Left lung (tissue), 10 donors: Measurements from ENCODE around the gene COQ9. TPM values are rescaled to one million over a fixed set of nuclear protein-coding genes. Genes with fewer than 3 reads are reported as not detected.
"Not testable (repeated sequence)": the region's sequence is repeated elsewhere in the genome, so short reads cannot be mapped to it uniquely, and the experiment has no call there.

Experiments
- ATAC-seq: fragments of 200-7000 bp; cut with Tn5 transposase; one replicate; pipeline ENCODE4 v1.9.1; 2020; ENCODE audit warnings: moderate library complexity
- DNase-seq, 4 donors: peaks; one replicate each; pipeline ENCODE4 v3.0.0-alpha.2; 2013 to 2020
- H3K27ac ChIP-seq, 2 donors: fragments of 200-600 bp; sonication (generic) in 1 of 2; one replicate each; pipeline versions ENCODE4 v1.5.0 to v1.8.0; 2020 to 2021
- H3K27me3 ChIP-seq, 2 donors: fragments of 200-600 bp; sonication (generic) in 1 of 2; one replicate each; pipeline versions ENCODE4 v1.5.0 to v1.8.0; 2020 to 2021
- H3K36me3 ChIP-seq, 2 donors: fragments of 200-600 bp; sonication (generic) in 1 of 2; one replicate each; pipeline versions ENCODE4 v1.5.0 to v1.8.0; 2020 to 2021
- H3K4me1 ChIP-seq, 2 donors: fragments of 200-600 bp; one replicate each; pipeline ENCODE4 v1.8.0; 2021
- H3K4me3 ChIP-seq, 2 donors: fragments of 200-600 bp; sonication (generic) in 1 of 2; one replicate each; pipeline versions ENCODE4 v1.5.0 to v1.8.0; 2020 to 2021; ENCODE audit warnings: mild to moderate bottlenecking in 1 of 2
- H3K9me3 ChIP-seq, 2 donors: fragments of 200-600 bp; sonication (generic) in 1 of 2; one replicate each; pipeline versions ENCODE4 v1.5.0 to v1.8.0; 2020 to 2021
- CTCF ChIP-seq, 2 donors: fragments of 200-600 bp; sonication (generic) in 1 of 2; IDR thresholded peaks; one replicate each; pipeline versions ENCODE4 v1.5.0 to v1.8.0; 2021; ENCODE audit warnings: antibody characterized with exemption in 2 of 2
- intact Hi-C, 2 donors: fragments of 100-400 bp; cut with DNase I; formaldehyde crosslinking; loops; one replicate each; pipeline versions ENCODE4 v1.11.2 to v1.14.2; 2022
- polyA plus RNA-seq, 6 donors: library from polyadenylated mRNA; unstranded; fragments of 120-200 nt; gene quantifications; one replicate each; pipeline ENCODE4 v1.2.1, GENCODE V29; 2013; ENCODE audit not compliant: insufficient read length in 6 of 6
- total RNA-seq, 2 donors: library from RNA; stranded (reverse); fragmentation: NEBNext Ultra II Directional; extraction: Animal tissue kit (Norgen Biotek cat#: 25700); gene quantifications; one replicate each; pipeline ENCODE4 v1.2.1, GENCODE V29; 2021
- donor health status: DM: no; HTN: yes; CAD: no.
- donor health status: DM: no; HTN: no; CAD: no.

COQ9 gene
- total and polyA plus RNA-seq, 8 donors, result 47.3 to 67.8 (median 60.7) TPM

DNA sequence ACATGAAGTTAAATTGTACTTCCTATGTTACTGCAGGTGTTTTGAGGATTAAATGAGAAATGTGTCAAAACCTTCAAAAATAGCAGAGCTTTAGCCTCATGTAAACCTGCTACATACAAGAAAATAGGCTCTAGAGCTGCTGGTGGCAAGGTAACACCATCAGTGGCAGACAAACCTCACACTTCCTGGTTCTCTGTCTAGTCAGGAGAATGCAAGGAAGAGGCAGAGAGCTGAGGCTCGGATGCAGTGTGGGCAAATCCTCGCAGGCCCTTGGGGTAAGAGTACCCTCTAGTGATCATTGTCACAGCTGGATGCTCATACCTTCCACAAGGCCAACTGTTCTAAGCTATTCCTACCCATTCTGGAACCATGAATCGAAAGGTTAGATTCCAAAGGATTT is 14.3 kb upstream of the COQ9 start:
- Histone ChIP-seq H3K27ac (no peak overlapping the region), H3K36me3 (peaks cover 6 to 98% of the 10 kb centered on the region in 2 donors), H3K4me1 (no peaks in the 10 kb centered on the region), H3K27me3 (no peaks in the 10 kb centered on the region), H3K9me3 (no peaks in the 10 kb centered on the region), H3K4me3 (no peak overlapping the region)
- ATAC-seq (no peak), DNase-seq (no peak)
- TF ChIP-seq CTCF (IDR thresholded peaks at IDR 0.05), result no peak
- intact Hi-C loops, result no loop called here

- peaks cover 6 to 97% of the 10 kb centered on the region in 2 donors for H3K36me3 ChIP-seq
Observed at GRCh38 chr16:57434003-57434402, 13.3 kb upstream of the COQ9 start.

GRCh38 chr16:57435838-57436237 is 11.4 kb upstream of the COQ9 start:
- Histone ChIP-seq H3K4me3 (no peak overlapping the region), H3K27ac (no peak overlapping the region), H3K27me3 (no peaks in the 10 kb centered on the region), H3K36me3 (peaks cover 0 to 97% of the 10 kb centered on the region in 2 donors), H3K4me1 (no peaks in the 10 kb centered on the region), H3K9me3 (peaks cover 0 to 16% of the 10 kb centered on the region in 2 donors)
- intact Hi-C loops, result no loop called here
- no peak for ATAC-seq
- DNase-seq, result no peak
- TF ChIP-seq CTCF (IDR thresholded peaks at IDR 0.05), result no peak

More at GRCh38 chr16:57434003-57434402, 13.3 kb upstream of the COQ9 start:
- Histone ChIP-seq H3K27me3 (no peaks in the 10 kb centered on the region), H3K9me3 (no peaks in the 10 kb centered on the region), H3K4me1 (no peaks in the 10 kb centered on the region), H3K27ac (no peak overlapping the region), H3K4me3 (no peak overlapping the region)
- TF ChIP-seq CTCF (IDR thresholded peaks at IDR 0.05), result no peak
- ATAC-seq (no peak), DNase-seq (no peak)
- intact Hi-C loops, result no loop called here

GRCh38 chr16:57439947-57440346 is 7.3 kb upstream of the COQ9 start:
- H3K27ac ChIP-seq, DNase-seq, H3K4me3 ChIP-seq, H3K4me1 ChIP-seq, H3K27me3 ChIP-seq, intact Hi-C loops, ATAC-seq: not testable (repeated sequence)
- Histone ChIP-seq H3K9me3 (peaks cover 0 to 20% of the 10 kb centered on the region in 2 donors), H3K36me3 (peaks cover 0 to 65% of the 10 kb centered on the region in 2 donors)

DNA sequence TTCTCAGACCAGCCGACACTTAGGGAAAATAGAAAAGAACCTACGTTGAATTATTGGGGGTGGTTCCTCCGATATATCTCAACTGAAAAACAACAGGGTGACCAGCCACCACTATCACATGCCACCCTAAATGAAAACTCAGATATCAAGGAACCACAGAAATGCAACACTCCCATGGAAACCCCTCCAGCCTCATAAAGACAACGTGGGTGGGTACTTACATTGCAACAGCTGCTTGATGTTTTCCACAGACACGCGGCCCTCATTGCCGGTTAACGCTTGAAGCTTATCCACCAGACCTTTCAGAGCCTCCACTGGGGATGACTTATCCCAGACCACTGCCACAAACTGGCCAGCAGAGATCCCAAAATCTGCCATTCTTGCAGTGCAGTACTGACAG is 6.7 kb upstream of the COQ9 start:
- H3K27me3 ChIP-seq, ATAC-seq, H3K4me1 ChIP-seq, DNase-seq, H3K4me3 ChIP-seq, intact Hi-C loops, H3K27ac ChIP-seq: not testable (repeated sequence)
- Histone ChIP-seq H3K36me3 (peaks cover 0 to 59% of the 10 kb centered on the region in 2 donors), H3K9me3 (peaks cover 0 to 20% of the 10 kb centered on the region in 2 donors)

DNA sequence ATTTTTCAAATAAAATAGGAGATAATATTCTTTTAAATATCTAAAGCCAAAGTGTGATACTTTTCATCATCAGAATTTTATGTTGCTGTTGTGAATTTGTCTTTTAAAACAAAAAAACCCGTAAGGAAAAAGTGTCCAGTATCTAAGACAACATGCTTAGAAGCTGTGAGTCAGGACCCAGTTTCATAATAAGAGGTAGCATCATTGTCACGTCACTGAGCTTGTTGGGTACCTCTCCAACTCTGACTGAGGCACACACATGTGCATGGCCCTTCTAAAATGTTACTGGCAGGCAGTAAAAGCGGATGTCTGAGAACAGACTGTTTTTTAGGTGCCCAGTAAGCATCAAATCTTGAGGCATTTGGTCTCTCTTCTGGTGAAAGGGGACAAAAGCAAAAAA is 2.6 kb upstream of the COQ9 start:
- peaks cover 0 to 15% of the 10 kb centered on the region in 2 donors for H3K9me3 ChIP-seq
- no peaks in the 10 kb centered on the region for H3K27me3 ChIP-seq
- intact Hi-C loops, result no loop called here
- peaks cover 17 to 21% of the 10 kb centered on the region in 2 donors for H3K4me1 ChIP-seq
- no peak overlapping the region for H3K27ac ChIP-seq
- ATAC-seq (no peak), DNase-seq (no peak)
- no peak for TF ChIP-seq CTCF (IDR thresholded peaks at IDR 0.05)
- peaks cover 0 to 21% of the 10 kb centered on the region in 2 donors for H3K36me3 ChIP-seq
- no peak overlapping the region for H3K4me3 ChIP-seq
